Mesenchymal stem cell (in vitro differentiated cells and primary cell): ENCODE data around the gene PSORS1C2.
"Not testable (repeated sequence)": the region's sequence is repeated elsewhere in the genome, so short reads cannot be mapped to it uniquely, and the experiment has no call there.

Experiments
- DNase-seq: peaks from one replicate; pipeline ENCODE4 v3.0.0-alpha.2; 2013
- H2AFZ ChIP-seq: one replicate; pipeline ENCODE4 v1.6.1; 2013; ENCODE audit warnings: low read depth, mild to moderate bottlenecking, control low read depth, inconsistent platforms, low read length, moderate library complexity
- H2AK5ac ChIP-seq: 2 replicates; pipeline ENCODE4 v1.6.1; 2013; ENCODE audit warnings: low read length, moderate library complexity, mild to moderate bottlenecking, inconsistent platforms; ENCODE audit not compliant: severe bottlenecking
- H2BK120ac ChIP-seq: one replicate; pipeline ENCODE4 v1.6.1; 2013; ENCODE audit warnings: low read depth, mild to moderate bottlenecking, inconsistent platforms, low read length, moderate library complexity
- H2BK12ac ChIP-seq, 2 experiments: one replicate each; pipeline ENCODE4 v1.6.1; 2013; ENCODE audit warnings: inconsistent platforms in 2 of 2, low read length in 2 of 2, mild to moderate bottlenecking in 2 of 2, moderate library complexity in 2 of 2, control low read depth in 1 of 2
- H2BK15ac ChIP-seq: one replicate; pipeline ENCODE4 v1.6.1; 2013; ENCODE audit warnings: mild to moderate bottlenecking, low read depth, inconsistent platforms; ENCODE audit not compliant: poor library complexity, severe bottlenecking
- H2BK5ac ChIP-seq: 2 replicates; pipeline ENCODE4 v1.6.1; 2013; ENCODE audit warnings: low read depth, mild to moderate bottlenecking, low read length, control low read depth, inconsistent platforms; ENCODE audit not compliant: poor library complexity, severe bottlenecking
- H3K14ac ChIP-seq, 2 experiments: one replicate each; pipeline ENCODE4 v1.6.1; 2013; ENCODE audit warnings: inconsistent platforms in 2 of 2, low read length in 2 of 2, control low read depth in 1 of 2, mild to moderate bottlenecking in 1 of 2, moderate library complexity in 1 of 2
- H3K18ac ChIP-seq, 2 experiments: one replicate each; pipeline ENCODE4 v1.6.1; 2013; ENCODE audit warnings: inconsistent platforms in 2 of 2, low read length in 2 of 2, control low read depth in 1 of 2, low read depth in 1 of 2, mild to moderate bottlenecking in 1 of 2
- H3K23ac ChIP-seq, 2 experiments: one replicate each; pipeline ENCODE4 v1.6.1; 2013; ENCODE audit warnings: inconsistent platforms in 2 of 2, low read length in 2 of 2, mild to moderate bottlenecking in 2 of 2, moderate library complexity in 2 of 2, control low read depth in 1 of 2
- H3K27ac ChIP-seq: 2 replicates; pipeline ENCODE4 v1.5.1; 2013; ENCODE audit warnings: mild to moderate bottlenecking, moderate library complexity, low read length, control low read depth, inconsistent platforms; ENCODE audit not compliant: poor library complexity, severe bottlenecking
- H3K27me3 ChIP-seq, 2 experiments: 2 replicates each; pipeline versions ENCODE4 v1.6.1 to v1.7.0; 2013; ENCODE audit warnings: low read length in 2 of 2, mild to moderate bottlenecking in 2 of 2, moderate library complexity in 2 of 2, control low read depth in 1 of 2, inconsistent platforms in 1 of 2; ENCODE audit not compliant: control insufficient read depth in 1 of 2, insufficient read depth in 1 of 2
- H3K36me3 ChIP-seq, 2 experiments: 2 replicates each; pipeline versions ENCODE4 v1.6.1 to v1.7.0; 2013; ENCODE audit warnings: low read length in 2 of 2, control low read depth in 1 of 2, inconsistent platforms in 1 of 2, low read depth in 1 of 2, mild to moderate bottlenecking in 1 of 2; ENCODE audit not compliant: insufficient read depth in 2 of 2, control insufficient read depth in 1 of 2
- H3K4ac ChIP-seq, 2 experiments: one replicate each; pipeline ENCODE4 v1.6.1; 2013; ENCODE audit warnings: inconsistent platforms in 2 of 2, low read length in 2 of 2, mild to moderate bottlenecking in 2 of 2, moderate library complexity in 2 of 2, control low read depth in 1 of 2, low read depth in 1 of 2
- H3K4me1 ChIP-seq: 2 replicates; pipeline ENCODE4 v1.6.1; 2013; ENCODE audit warnings: low read depth, low read length, control low read depth; ENCODE audit not compliant: control insufficient read depth, insufficient read depth
- H3K4me2 ChIP-seq: 2 replicates; pipeline ENCODE4 v1.6.1; 2013; ENCODE audit warnings: low read length, mild to moderate bottlenecking, inconsistent platforms; ENCODE audit not compliant: poor library complexity, severe bottlenecking
- H3K4me3 ChIP-seq, 2 experiments: 2 replicates each; pipeline versions ENCODE4 v1.5.1 to v1.7.0; 2013; ENCODE audit warnings: low read length in 2 of 2, mild to moderate bottlenecking in 2 of 2, control low read depth in 1 of 2, low read depth in 1 of 2; ENCODE audit not compliant: insufficient read depth in 1 of 2
- H3K79me1 ChIP-seq: replicated peaks from 2 replicates; pipeline ENCODE4 v1.6.1; 2013; ENCODE audit warnings: mild to moderate bottlenecking, control low read depth, low read length, inconsistent platforms; ENCODE audit not compliant: poor library complexity, severe bottlenecking
- H3K9ac ChIP-seq: 2 replicates; pipeline ENCODE4 v1.7.0; 2013; ENCODE audit warnings: mild to moderate bottlenecking, low read length, moderate library complexity
- H3K9me3 ChIP-seq: 2 replicates; pipeline ENCODE4 v1.7.0; 2013; ENCODE audit warnings: mild to moderate bottlenecking, low read length; ENCODE audit not compliant: control insufficient read depth
- H4K8ac ChIP-seq: one replicate; pipeline ENCODE4 v1.6.1; 2013; ENCODE audit warnings: inconsistent platforms, mild to moderate bottlenecking, low read length, moderate library complexity
- H4K91ac ChIP-seq: one replicate; pipeline ENCODE4 v1.6.1; 2013; ENCODE audit warnings: mild to moderate bottlenecking, low read length, inconsistent platforms
- WGBS: methylation state at CpG from one replicate; pipeline ENCODE4 v1.1.7; 2013; ENCODE audit warnings: mixed read lengths; 5-methylcytosine and 5-hydroxymethylcytosine counted together

PSORS1C2 gene

DNA sequence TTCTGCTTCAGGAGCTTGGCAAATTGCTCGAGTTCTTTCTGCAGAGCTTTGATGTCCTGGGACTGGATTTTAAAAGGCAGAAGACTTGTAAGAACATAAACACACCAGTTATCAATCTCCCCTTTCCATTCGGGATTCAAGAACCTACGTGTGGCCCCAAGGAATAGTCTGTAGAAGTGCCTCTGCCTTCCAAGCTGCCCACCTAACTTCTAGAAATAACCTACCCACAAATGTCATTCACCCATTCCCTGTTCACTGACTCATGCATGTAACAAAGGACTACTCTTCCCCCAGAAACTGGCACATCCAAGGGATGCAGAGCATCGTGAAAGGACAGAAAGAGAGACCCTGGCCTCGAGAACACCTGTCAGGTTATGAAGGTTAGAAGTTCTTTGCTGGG, 27.1 kb upstream of the PSORS1C2 start:
- no peak overlapping the region for H3K9ac ChIP-seq
- no peak overlapping the region for H2BK5ac ChIP-seq
- peaks cover 4% of the 10 kb centered on the region for H3K4me1 ChIP-seq
- no peaks in the 10 kb centered on the region for H3K9me3 ChIP-seq
- no peak overlapping the region for H3K14ac ChIP-seq
- no peak overlapping the region for H3K27ac ChIP-seq
- no peak overlapping the region for H4K8ac ChIP-seq
- no peak overlapping the region for H3K18ac ChIP-seq
- H4K91ac ChIP-seq = no peak overlapping the region
- no peak overlapping the region for H2BK120ac ChIP-seq
- no peak overlapping the region for H3K4ac ChIP-seq
- peaks cover 10 to 36% of the 10 kb centered on the region in 2 experiments for H3K36me3 ChIP-seq
- DNase-seq = no peak
- H2AK5ac ChIP-seq = no peak overlapping the region
- no peak overlapping the region for H2AFZ ChIP-seq
- 85% methylated on average over 5 of the region's 5 CpGs for WGBS
- no peak overlapping the region for H2BK15ac ChIP-seq
- H3K4me3 ChIP-seq = no peak overlapping the region
- H3K79me1 ChIP-seq = peaks cover 31% of the 10 kb centered on the region
- H3K23ac ChIP-seq = no peak overlapping the region
- no peak overlapping the region for H3K4me2 ChIP-seq
- peaks cover 0 to 16% of the 10 kb centered on the region in 2 experiments for H3K27me3 ChIP-seq
- H2BK12ac ChIP-seq = no peak overlapping the region

DNA sequence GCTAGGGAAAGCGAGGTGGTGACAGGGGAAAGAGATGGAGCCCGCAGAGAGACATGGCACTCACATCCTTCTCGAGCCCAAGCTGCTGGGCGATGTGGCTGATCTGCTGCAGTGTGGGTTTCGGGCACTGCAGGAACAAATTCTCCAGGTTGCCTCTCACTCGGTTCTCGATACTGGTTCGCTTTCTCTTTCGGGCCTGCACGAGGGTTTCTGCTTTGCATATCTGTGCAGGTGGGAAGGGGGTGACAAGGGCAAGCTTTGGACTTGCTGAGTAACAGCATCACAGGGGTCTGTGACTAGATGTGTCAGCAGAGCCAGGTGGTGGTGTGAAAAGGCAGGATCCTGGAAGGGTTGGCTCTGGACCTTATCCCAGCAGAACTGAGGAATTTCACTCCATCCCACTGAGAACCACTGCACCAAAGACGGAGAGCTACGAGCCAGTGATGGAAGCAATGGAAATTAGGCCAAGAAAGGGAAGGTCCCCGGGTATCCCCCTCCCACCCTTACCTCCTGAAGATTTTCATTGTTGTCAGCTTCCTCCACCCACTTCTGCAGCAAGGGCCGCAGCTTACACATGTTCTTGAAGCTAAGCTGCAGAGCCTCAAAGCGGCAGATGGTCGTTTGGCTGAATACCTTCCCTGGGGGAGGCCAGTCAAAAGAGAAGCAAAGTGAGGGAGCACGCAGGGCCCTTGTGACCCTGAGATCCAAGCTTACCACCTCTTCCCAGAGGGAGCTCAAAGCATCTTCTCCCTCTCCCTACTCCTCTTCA, 26.4 kb upstream of the PSORS1C2 start:
- not testable (repeated sequence) for H2BK12ac ChIP-seq, H3K18ac ChIP-seq, H4K91ac ChIP-seq, H2BK5ac ChIP-seq, H3K27ac ChIP-seq, H2AFZ ChIP-seq, DNase-seq, H3K14ac ChIP-seq, H3K9me3 ChIP-seq, H3K9ac ChIP-seq, H3K23ac ChIP-seq, H3K4me2 ChIP-seq, H3K4ac ChIP-seq, H2AK5ac ChIP-seq, H2BK15ac ChIP-seq, H3K4me3 ChIP-seq, H4K8ac ChIP-seq, H3K4me1 ChIP-seq, H2BK120ac ChIP-seq
- H3K27me3 ChIP-seq = peaks cover 0 to 11% of the 10 kb centered on the region in 2 experiments
- peaks cover 30% of the 10 kb centered on the region for H3K79me1 ChIP-seq
- WGBS = 92% methylated on average over 16 of the region's 17 CpGs
- peaks cover 10 to 36% of the 10 kb centered on the region in 2 experiments for H3K36me3 ChIP-seq

DNA sequence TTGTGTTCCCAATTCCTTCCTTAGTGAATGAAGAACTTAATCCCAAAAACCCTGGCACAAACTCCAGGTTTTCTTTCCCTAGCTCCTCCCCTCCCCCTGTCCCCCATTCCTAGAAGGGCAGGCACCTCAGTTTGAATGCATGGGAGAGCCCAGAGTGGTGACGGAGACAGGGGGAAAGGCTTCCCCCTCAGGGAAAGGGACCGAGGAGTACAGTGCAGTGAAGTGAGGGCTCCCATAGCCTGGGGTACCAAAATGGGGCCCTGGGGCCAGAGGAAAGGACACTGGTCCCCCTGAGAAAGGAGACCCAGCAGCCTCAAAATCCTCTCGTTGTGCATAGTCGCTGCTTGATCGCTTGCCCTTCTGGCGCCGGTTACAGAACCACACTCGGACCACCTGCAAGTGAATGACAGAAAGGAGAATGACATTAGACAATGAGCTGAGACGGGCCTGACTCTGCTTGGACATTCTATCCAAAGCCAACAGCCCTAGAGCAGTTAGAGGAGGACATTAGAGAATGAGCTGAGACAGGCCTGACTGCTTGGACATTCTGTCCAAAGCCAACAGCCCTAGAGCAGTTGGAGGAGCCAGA, 25.7 kb upstream of the PSORS1C2 start:
- H3K4me2 ChIP-seq, H4K91ac ChIP-seq: not testable (repeated sequence)

DNA sequence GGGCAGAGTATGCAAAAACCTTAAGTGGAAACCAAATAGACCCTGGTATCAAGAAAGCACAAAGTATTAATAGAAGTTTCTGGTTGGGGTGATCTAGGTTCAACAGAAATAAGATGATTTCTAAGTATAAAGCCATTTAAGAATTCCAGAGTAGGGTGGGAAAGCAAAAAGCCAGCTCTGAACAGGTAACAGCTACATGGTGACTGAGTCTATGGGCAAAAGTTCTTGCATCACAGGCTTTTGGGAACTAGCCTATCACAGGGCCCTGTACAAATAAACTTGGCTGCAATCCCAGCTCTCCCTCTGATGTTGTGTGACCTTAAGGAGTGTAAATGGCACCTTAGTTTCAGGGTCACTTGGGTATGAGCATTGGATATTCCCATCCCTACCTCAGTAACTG, 25.1 kb upstream of the PSORS1C2 start:
- no peak overlapping the region for H2BK120ac ChIP-seq
- H3K9ac ChIP-seq = no peak overlapping the region
- no peak overlapping the region for H2BK5ac ChIP-seq
- no peak overlapping the region for H3K23ac ChIP-seq
- no peak overlapping the region for H3K27ac ChIP-seq
- no peaks in the 10 kb centered on the region for H3K27me3 ChIP-seq
- H3K14ac ChIP-seq = no peak overlapping the region
- no peak overlapping the region for H2AK5ac ChIP-seq
- no peaks in the 10 kb centered on the region for H3K9me3 ChIP-seq
- no peak overlapping the region for H3K4ac ChIP-seq
- H3K4me1 ChIP-seq = peaks cover 7% of the 10 kb centered on the region
- H3K18ac ChIP-seq = no peak overlapping the region
- no peak overlapping the region for H2BK12ac ChIP-seq
- DNase-seq = no peak
- no peak overlapping the region for H4K91ac ChIP-seq
- peaks cover 10 to 32% of the 10 kb centered on the region in 2 experiments for H3K36me3 ChIP-seq
- H4K8ac ChIP-seq = no peak overlapping the region
- no peak overlapping the region for H3K4me2 ChIP-seq
- H3K79me1 ChIP-seq = peaks cover 21% of the 10 kb centered on the region
- H3K4me3 ChIP-seq = no peak overlapping the region
- H2BK15ac ChIP-seq = no peak overlapping the region
- H2AFZ ChIP-seq = no peak overlapping the region

More for the DNA sequence above, 25.7 kb upstream of the PSORS1C2 start:
- not testable (repeated sequence) for H2BK120ac ChIP-seq, H3K18ac ChIP-seq, H3K9me3 ChIP-seq, H3K14ac ChIP-seq, H2BK12ac ChIP-seq, H4K8ac ChIP-seq, H3K9ac ChIP-seq, H3K27ac ChIP-seq, H2AK5ac ChIP-seq, H3K4me1 ChIP-seq, H2AFZ ChIP-seq, H3K4me3 ChIP-seq, H2BK5ac ChIP-seq, H3K27me3 ChIP-seq, DNase-seq, H3K23ac ChIP-seq, H3K4ac ChIP-seq, H2BK15ac ChIP-seq
- 94% methylated on average over 7 of the region's 9 CpGs for WGBS
- H3K79me1 ChIP-seq = peaks cover 25% of the 10 kb centered on the region
- H3K36me3 ChIP-seq = peaks cover 10 to 32% of the 10 kb centered on the region in 2 experiments
